ENCODE data around the gene DYRK1A. TPM values are rescaled to one million over a fixed set of nuclear protein-coding genes. Genes with fewer than 3 reads are reported as not detected.

The DYRK1A gene
- polyA plus RNA-seq, 3 donors from 2014 or later: 1.8 to 4.8 (median 4.0) TPM

DNA sequence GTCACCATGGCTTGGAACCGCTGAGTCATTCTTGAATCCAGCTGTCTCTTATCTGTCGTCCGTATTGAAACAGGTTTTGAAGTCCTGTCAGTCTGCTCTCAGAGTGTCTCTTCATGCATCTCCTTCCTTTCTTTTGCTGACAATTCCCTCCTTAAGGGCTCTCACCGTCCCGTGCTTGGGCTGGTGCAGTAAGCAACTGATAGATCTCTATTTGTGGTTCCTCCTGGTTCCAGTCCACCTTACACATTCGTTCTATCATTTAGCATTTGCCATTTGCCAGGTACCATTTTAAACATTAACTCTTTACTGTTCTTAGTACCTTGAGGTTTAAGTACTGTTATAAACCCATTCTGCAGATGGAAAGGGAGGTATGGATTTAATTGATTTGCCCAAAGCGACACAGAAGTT is 88.9 kb downstream of the DYRK1A start:
- peaks cover 0 to 7% (median 3%) of the 10 kb centered on the region in 3 donors for H3K27me3 Mint-ChIP-seq (ENCODE audit: low read depth in 3 of 3)
- DNase-seq: no peak
- H3K36me3 Mint-ChIP-seq: no peaks in the 10 kb centered on the region
- H3K4me3 Mint-ChIP-seq: peak overlapping the region in 2 of 5 donors; percentile 19 to 36
- no peaks in the 10 kb centered on the region for H3K9me3 Mint-ChIP-seq
- peak overlapping the region in 3 of 6 donors; percentile 22 to 53 (median 46) for H3K27ac Mint-ChIP-seq
- peaks cover 83 to 98% of the 10 kb centered on the region in 2 donors for H3K4me1 Mint-ChIP-seq

DNA sequence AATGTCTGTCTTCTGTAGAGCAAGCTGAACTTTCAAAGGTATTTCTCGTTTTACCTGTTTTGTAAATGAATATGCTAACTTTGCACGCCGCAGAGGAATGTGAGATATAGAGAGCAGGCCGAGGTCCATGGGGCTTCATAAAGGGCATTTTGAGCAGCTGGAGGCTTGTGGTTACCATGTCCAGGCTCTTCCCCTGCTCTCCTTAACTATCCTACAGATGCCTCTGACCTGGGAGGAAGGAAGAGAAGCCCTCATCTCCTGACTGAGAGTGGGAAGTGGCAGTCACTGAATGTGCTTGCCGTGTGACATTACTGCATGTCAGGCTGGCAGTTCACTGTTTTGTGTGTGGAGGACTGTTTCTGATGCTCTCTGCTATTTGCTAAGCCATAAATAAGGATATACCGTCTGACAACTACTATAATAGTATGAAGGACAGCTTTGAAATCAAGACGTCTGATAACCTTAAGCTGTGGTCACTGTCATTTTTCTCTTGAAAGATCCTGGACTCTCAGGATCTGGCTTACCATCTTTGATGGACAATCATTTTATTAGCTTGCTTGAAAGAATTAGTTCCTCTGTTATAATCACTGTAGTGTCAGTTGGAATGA is 92.2 kb downstream of the DYRK1A start:
- Mint-ChIP-seq H3K9me3 (no peaks in the 10 kb centered on the region), H3K4me3 (peak overlapping the region; percentile 1 to 46 (median 38)), H3K36me3 (no peaks in the 10 kb centered on the region)

DNA sequence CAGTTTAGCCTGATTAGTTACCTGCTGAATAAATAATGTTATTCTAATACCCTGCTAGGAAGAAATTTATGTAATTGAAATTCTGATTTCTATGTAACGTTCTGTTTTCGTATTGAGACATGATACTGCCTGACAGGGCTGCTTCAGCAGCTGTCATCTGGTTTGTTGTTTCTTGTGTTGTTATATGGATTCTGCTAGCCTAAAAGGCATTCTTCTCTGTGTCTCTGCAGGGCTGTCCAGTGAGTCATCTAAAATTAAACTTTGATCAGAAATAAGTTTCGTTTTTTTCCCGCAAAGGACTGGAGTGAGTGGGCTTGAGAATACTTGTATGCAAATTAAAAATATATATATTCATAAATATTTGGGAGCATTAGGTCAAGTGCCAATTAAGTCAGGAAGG is 93.0 kb downstream of the DYRK1A start:
- peaks cover 88 to 99% of the 10 kb centered on the region in 2 donors for H3K4me1 Mint-ChIP-seq
- peak overlapping the region; percentile 49 to 88 (median 77) for H3K27ac Mint-ChIP-seq
- H3K4me3 Mint-ChIP-seq: no peak overlapping the region
- no peaks in the 10 kb centered on the region for H3K36me3 Mint-ChIP-seq
- no peaks in the 10 kb centered on the region for H3K9me3 Mint-ChIP-seq
- peaks cover 3 to 12% (median 9%) of the 10 kb centered on the region in 3 donors for H3K27me3 Mint-ChIP-seq (ENCODE audit: low read depth in 3 of 3)
- no peak for DNase-seq

More for the DNA sequence above, 92.2 kb downstream of the DYRK1A start:
- Mint-ChIP-seq H3K4me1 (peaks cover 86 to 98% of the 10 kb centered on the region in 2 donors), H3K27ac (peak overlapping the region; percentile 81 to 90 (median 87)), H3K27me3 (ENCODE audit: low read depth in 3 of 3) (peaks cover 3 to 11% (median 9%) of the 10 kb centered on the region in 3 donors)
- no peak for DNase-seq

GRCh38 chr21:37460196-37460595 is 93.6 kb downstream of the DYRK1A start:
- Mint-ChIP-seq H3K4me1 (peaks cover 87 to 99% of the 10 kb centered on the region in 2 donors), H3K27me3 (ENCODE audit: low read depth in 3 of 3) (peaks cover 3 to 12% (median 9%) of the 10 kb centered on the region in 3 donors), H3K27ac (peak overlapping the region; percentile 17 to 88 (median 56)), H3K4me3 (no peak overlapping the region), H3K36me3 (no peaks in the 10 kb centered on the region), H3K9me3 (no peaks in the 10 kb centered on the region)
- DNase-seq: no peak

GRCh38 chr21:37461479-37461878 is 94.9 kb downstream of the DYRK1A start:
- H3K27ac Mint-ChIP-seq: peak overlapping the region; percentile 83 to 96 (median 90)
- peak overlapping the region; percentile 47 to 75 (median 71) for H3K4me3 Mint-ChIP-seq
- peak; percentile 69 to 70 (median 69) for DNase-seq
- peaks cover 3 to 12% (median 9%) of the 10 kb centered on the region in 3 donors for H3K27me3 Mint-ChIP-seq (ENCODE audit: low read depth in 3 of 3)
- no peaks in the 10 kb centered on the region for H3K9me3 Mint-ChIP-seq
- H3K36me3 Mint-ChIP-seq: no peaks in the 10 kb centered on the region
- H3K4me1 Mint-ChIP-seq: peaks cover 87 to 99% of the 10 kb centered on the region in 2 donors

DNA sequence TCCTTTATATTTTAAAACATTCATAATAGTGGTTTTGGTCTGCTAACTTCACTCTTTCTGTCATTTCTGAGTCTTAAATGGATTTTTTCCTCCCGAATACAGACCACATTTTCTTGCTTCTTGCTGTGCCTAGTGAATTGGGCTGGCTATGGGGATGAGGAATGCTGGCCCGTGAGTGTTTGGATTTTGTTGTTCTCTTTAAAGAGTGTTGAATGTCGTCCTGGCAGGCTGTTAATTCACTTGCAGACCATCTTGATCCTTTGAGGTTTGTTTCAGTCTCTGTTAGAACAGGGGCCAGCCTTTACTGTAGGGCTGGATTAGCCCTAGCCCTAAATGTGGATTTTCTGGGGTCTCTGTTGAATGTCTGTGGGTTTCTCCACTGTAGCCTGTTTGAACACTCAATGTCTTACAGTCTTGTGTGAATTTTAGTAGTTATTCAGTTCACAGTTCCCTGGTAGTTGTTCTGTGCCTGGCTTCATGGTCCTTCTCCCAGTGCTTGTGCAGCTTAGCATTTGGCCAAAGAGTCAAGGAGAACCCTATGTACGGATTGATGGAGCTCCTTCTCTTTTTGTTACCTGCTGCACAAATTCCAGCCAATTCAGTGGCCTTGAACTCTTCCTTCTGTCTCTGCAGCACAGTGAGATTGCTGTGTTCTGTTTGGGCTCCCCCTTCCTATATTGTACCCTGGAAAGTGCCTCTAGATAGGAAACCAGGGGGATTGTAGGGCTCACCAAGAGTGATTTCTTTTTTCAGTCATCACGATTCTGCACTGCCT is 95.7 kb downstream of the DYRK1A start:
- Mint-ChIP-seq H3K27me3 (ENCODE audit: low read depth in 3 of 3) (peaks cover 3 to 12% (median 9%) of the 10 kb centered on the region in 3 donors), H3K4me3 (peak overlapping the region; percentile 47 to 75 (median 71)), H3K9me3 (no peaks in the 10 kb centered on the region), H3K36me3 (no peaks in the 10 kb centered on the region), H3K27ac (peak overlapping the region; percentile 83 to 96 (median 90)), H3K4me1 (peaks cover 86 to 100% of the 10 kb centered on the region in 2 donors)
- DNase-seq: no peak

GRCh38 chr21:37463083-37463801 is 96.7 kb downstream of the DYRK1A start:
- H3K27ac Mint-ChIP-seq: peak overlapping the region; percentile 83 to 96 (median 90)
- peaks cover 81 to 98% of the 10 kb centered on the region in 2 donors for H3K4me1 Mint-ChIP-seq
- no peaks in the 10 kb centered on the region for H3K9me3 Mint-ChIP-seq
- peak overlapping the region; percentile 47 to 75 (median 71) for H3K4me3 Mint-ChIP-seq
- H3K27me3 Mint-ChIP-seq (ENCODE audit: low read depth in 3 of 3): peaks cover 3 to 15% (median 9%) of the 10 kb centered on the region in 3 donors
- peaks cover 0 to under 1% (median 0%) of the 10 kb centered on the region in 3 donors for H3K36me3 Mint-ChIP-seq
- DNase-seq: peak; percentile 29 to 42 (median 40)

DNA sequence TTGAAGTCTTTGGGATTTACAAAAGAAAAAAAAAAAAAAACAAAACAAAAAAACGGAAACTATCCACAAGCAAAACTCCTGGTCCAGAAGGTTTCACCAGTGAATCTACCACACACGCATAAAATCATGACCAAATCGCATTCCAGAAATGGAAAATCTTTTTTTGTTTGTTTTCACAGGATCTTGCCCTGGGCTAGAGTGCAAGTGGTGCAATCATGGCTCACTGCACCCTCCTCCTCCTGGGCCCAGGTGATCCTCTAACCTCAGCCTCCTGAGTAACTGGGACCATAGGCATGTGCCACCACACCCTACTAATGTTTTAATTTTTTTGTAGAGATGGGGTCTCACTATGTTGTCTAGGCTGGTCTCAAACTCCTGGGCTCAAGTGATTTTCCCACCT is 100.5 kb downstream of the DYRK1A start:
- Mint-ChIP-seq H3K27me3 (ENCODE audit: low read depth in 3 of 3) (peaks cover 3 to 11% (median 4%) of the 10 kb centered on the region in 3 donors), H3K4me1 (peaks cover 82 to 98% of the 10 kb centered on the region in 2 donors), H3K4me3 (no peak overlapping the region), H3K9me3 (no peaks in the 10 kb centered on the region), H3K36me3 (peaks cover 0 to 3% (median 0%) of the 10 kb centered on the region in 3 donors), H3K27ac (peak overlapping the region in 4 of 6 donors; percentile 7 to 69 (median 34))
- DNase-seq: no peak

GRCh38 chr21:37468909-37469308 is 102.3 kb downstream of the DYRK1A start:
- Mint-ChIP-seq H3K27me3 (ENCODE audit: low read depth in 3 of 3) (peaks cover 0 to 7% (median 0%) of the 10 kb centered on the region in 3 donors), H3K27ac (peak overlapping the region in 2 of 6 donors; percentile 7 to 30), H3K36me3 (peaks cover 0 to 8% (median 0%) of the 10 kb centered on the region in 3 donors), H3K9me3 (no peaks in the 10 kb centered on the region), H3K4me3 (no peak overlapping the region), H3K4me1 (peaks cover 75 to 95% of the 10 kb centered on the region in 2 donors)
- DNase-seq: no peak

DNA sequence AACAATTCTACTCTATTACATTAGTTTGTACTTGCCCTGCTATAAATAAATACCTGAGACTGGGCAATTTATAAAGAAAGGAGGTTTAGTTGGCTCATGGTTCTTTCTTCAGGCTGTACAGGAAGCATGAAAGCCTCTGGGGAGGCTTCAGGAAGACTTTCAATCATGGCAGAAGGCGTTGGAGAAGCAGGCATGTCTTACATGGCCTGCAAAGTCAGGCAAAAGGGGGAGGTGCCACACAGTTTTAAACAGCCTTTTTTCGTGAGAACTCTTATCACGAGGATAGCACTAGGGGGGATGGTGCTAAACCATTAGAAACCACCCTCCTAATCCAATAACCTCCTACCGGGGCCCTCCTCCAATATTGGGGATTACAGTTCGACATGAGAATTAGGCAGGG is 102.9 kb downstream of the DYRK1A start:
- H3K4me3 Mint-ChIP-seq: no peak overlapping the region
- H3K9me3 Mint-ChIP-seq: no peaks in the 10 kb centered on the region

GRCh38 chr21:37472581-37472980 is 106.0 kb downstream of the DYRK1A start:
- Mint-ChIP-seq H3K4me3 (no peak overlapping the region), H3K9me3 (no peaks in the 10 kb centered on the region), H3K27me3 (ENCODE audit: low read depth in 3 of 3) (peaks cover 0 to 9% (median 0%) of the 10 kb centered on the region in 3 donors), H3K4me1 (peaks cover 79 to 95% of the 10 kb centered on the region in 2 donors), H3K36me3 (peaks cover 0 to 8% (median 0%) of the 10 kb centered on the region in 3 donors), H3K27ac (peak overlapping the region in 1 of 6 donors; percentile 28)
- no peak for DNase-seq

More for the DNA sequence above, 102.9 kb downstream of the DYRK1A start:
- no peak for DNase-seq
- peaks cover 0 to 5% (median 0%) of the 10 kb centered on the region in 3 donors for H3K27me3 Mint-ChIP-seq (ENCODE audit: low read depth in 3 of 3)
- H3K4me1 Mint-ChIP-seq: peaks cover 74 to 95% of the 10 kb centered on the region in 2 donors
- peaks cover 0 to 8% (median 0%) of the 10 kb centered on the region in 3 donors for H3K36me3 Mint-ChIP-seq
- peak overlapping the region in 1 of 6 donors; percentile 63 for H3K27ac Mint-ChIP-seq

DNA sequence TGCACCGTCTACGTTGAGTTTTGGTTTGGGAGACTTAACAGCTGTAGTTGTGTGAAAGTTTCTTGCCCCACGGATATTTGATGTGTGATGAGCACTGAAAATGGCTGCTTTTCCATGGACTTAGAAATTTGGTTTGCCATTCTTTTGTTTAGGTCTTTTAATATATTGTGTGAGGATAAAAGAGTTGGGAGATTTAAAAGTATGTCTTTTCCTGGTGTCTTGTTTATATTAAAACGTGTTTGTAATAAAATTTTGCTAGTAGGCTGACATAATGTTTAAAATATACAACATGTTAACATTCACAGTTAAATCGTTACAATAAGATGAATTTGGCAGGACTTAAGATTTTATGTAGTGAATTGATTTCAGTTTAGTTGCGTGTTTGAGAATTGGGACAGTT is 106.9 kb downstream of the DYRK1A start:
- H3K27me3 Mint-ChIP-seq (ENCODE audit: low read depth in 3 of 3): peaks cover 0 to 4% (median 0%) of the 10 kb centered on the region in 3 donors
- peaks cover 0 to 6% (median 0%) of the 10 kb centered on the region in 3 donors for H3K36me3 Mint-ChIP-seq
- no peak for DNase-seq
- no peak overlapping the region for H3K4me3 Mint-ChIP-seq
- peaks cover 82 to 97% of the 10 kb centered on the region in 2 donors for H3K4me1 Mint-ChIP-seq
- peak overlapping the region in 3 of 6 donors; percentile 1 to 35 (median 18) for H3K27ac Mint-ChIP-seq
- H3K9me3 Mint-ChIP-seq: no peaks in the 10 kb centered on the region

DNA sequence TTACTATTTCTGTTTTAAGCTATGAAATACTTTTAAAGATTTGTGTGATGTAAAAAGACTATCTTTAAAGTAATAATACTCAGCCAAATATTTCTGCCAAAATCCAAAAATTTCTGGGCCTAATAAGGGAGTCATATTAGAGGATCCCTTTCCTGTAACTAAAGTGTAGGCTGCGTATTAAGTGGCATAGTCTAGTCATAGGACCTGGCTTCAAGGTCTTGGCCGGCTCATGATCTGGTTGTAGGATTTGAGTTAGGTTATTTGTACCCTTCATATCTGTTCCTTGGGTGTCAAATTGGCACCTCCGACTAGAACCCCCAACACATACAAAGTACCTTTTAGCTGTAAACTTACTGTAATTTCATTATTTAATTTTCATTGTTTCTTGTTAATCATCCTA is 107.8 kb downstream of the DYRK1A start:
- Mint-ChIP-seq H3K27ac (peak overlapping the region in 3 of 6 donors; percentile 22 to 72 (median 50)), H3K9me3 (no peaks in the 10 kb centered on the region), H3K4me1 (peaks cover 81 to 95% of the 10 kb centered on the region in 2 donors), H3K4me3 (no peak overlapping the region), H3K27me3 (ENCODE audit: low read depth in 3 of 3) (peaks cover 0 to 3% (median 0%) of the 10 kb centered on the region in 3 donors), H3K36me3 (peaks cover 0 to 6% (median 0%) of the 10 kb centered on the region in 3 donors)
- DNase-seq: no peak
